BJ (cell line): ENCODE results near the gene WDR93. TPM values are rescaled to one million over a fixed set of nuclear protein-coding genes. Genes with fewer than 3 reads are reported as not detected.

ENCODE experiments used
- CTCF ChIA-PET: fragments of 350-600 bp; formaldehyde crosslinking; extraction: SDS; loops from one replicate; lab custom pipeline; 2021; ENCODE audit warnings: antibody characterized with exemption, inconsistent platforms; lab: Yijun Ruan, JAX
- POLR2A ChIA-PET: fragments of 300-600 bp; sonication (Branson Sonifier 250); formaldehyde crosslinking; extraction: SDS; loops from one replicate; lab custom pipeline; 2021; ENCODE audit warnings: antibody characterized with exemption; lab: Charles Lee
- DNase-seq: peaks from one replicate; pipeline ENCODE4 v3.0.0-alpha.2; 2011; ENCODE audit warnings: low read depth
- H3K27me3 ChIP-seq: 2 replicates; pipeline ENCODE4 v1.6.0; 2011; ENCODE audit warnings: low read length; ENCODE audit not compliant: control insufficient read depth, insufficient read depth
- H3K36me3 ChIP-seq: 2 replicates; pipeline ENCODE4 v1.5.1; 2011; ENCODE audit warnings: low read length; ENCODE audit not compliant: control insufficient read depth, insufficient read depth
- H3K4me3 ChIP-seq: 2 replicates; pipeline ENCODE4 v1.5.1; 2011; ENCODE audit warnings: low read depth, mild to moderate bottlenecking, control low read depth, low read length
- CTCF ChIP-seq: IDR thresholded peaks from 2 replicates; pipeline ENCODE4 v1.5.1; 2011; ENCODE audit warnings: low read depth, mild to moderate bottlenecking, control low read depth, inconsistent platforms, low read length, moderate library complexity; ENCODE audit not compliant: insufficient read depth
- polyA plus RNA-seq: library from polyadenylated mRNA; depleted of rRNA; stranded (reverse); fragments of >200 nt; gene quantifications from 2 replicates; pipeline ENCODE4 v1.2.3, GENCODE V29; 2011

The WDR93 gene
- polyA plus RNA-seq, 1 experiment, result 0.15 TPM

- Histone ChIP-seq H3K27me3 (peaks cover 2% of the 10 kb centered on the region), H3K36me3 (no peaks in the 10 kb centered on the region), H3K4me3 (peak overlapping the region; percentile 54)
- ChIA-PET POLR2A (no interaction called here), CTCF (interaction anchor here (0.7 to 7.2 kb wide), 12 partner anchors 10 to 142 kb away, joined by 3 to 47 read pairs (median 5); no protein-coding TSS in a partner anchor)
- TF ChIP-seq CTCF, result no peak
- DNase-seq, result no peak
These were observed 59.4 kb downstream of the WDR93 start for GRCh38 chr15:89749951-89750559.

DNA sequence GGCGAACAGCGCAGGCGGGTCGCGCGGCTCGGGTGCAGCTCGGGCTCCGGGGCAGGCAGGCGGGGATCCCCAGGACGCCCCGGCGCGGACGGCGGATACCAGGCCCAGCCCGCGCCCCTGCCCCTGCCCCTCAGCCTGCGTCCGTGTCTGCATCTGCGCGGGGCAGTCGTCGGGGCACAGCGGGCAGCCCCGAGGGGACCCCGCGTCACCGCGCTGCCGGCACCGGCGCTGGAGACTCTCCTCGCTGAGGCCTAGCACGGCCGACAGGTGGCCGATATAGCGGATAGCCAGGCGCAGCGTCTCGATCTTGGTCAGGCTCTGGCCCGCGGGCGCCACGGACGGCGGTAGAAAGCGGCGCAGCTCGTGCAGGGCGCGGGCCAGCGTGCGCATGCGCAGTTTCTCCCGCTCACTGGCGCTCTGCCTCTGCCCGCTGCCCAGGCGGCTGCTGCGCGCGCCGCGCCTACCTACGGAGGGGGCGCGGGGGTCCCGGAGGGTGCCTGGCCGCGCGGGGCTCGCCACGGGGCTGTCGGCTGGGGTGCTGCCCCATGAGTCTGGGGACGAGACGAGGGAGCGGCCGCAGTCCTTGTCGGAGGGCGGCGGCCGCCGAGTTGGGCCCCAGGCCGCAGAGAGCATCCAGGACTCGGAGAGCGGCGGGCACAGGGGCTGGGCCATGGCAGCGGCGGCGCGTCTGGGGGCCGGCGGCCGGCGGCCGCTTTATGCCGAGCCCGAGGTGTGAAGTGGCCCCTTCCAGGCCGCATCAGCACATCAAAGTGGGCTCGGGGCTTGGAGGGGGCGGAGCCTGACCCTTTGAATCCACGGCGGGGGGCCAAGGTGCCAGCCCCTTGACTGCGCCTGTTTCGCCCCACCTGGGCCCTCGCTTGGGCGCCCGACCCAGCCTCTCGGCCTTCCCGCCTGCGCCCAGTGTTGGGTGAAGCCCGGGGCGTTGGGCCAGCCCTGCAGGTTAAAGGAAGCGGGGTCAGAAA lies 60.2 kb downstream of the WDR93 start, which contains the start of gene MESP1:
TSS of gene MESP1 (minus strand) at position 690 of the 983 bp plus-strand sequence. CDS start at position 672, 18 bp downstream.
- DNase-seq, result peak; percentile 35
- Histone ChIP-seq H3K36me3 (no peaks in the 10 kb centered on the region), H3K4me3 (peak within 1 kb of the TSS; percentile 54), H3K27me3 (peaks cover 2% of the 10 kb centered on the region)
- CTCF ChIA-PET, result interaction anchor here (0.6 to 7.2 kb wide), 16 partner anchors 10 to 141 kb away, joined by 3 to 47 read pairs (median 4); no protein-coding TSS in a partner anchor
- peak; percentile 81 for TF ChIP-seq CTCF
- POLR2A ChIA-PET, result no interaction called here

DNA sequence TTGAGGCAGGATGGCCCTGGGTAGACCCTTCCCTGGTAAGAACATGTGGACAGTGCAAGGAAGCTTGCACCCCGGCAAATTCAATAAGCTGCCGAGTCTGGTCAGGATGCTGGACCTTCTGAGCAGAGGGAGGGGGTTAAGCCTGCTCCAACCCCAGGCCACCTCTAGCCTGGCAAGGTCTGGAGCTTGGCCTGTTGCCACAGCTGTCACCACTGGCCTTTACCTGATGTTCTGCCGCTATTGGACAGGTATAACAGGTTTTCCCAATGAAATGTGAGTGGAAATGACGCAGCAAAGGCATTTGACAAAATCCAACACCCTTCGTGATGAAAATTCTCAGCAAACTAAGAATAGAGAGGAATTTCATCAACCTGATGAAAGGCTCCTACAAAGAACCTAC lies 61.1 kb downstream of the WDR93 start:
- CTCF ChIA-PET, result interaction anchor here (1.2 to 7.2 kb wide), 5 partner anchors 9 to 140 kb away, joined by 3 to 47 read pairs (median 11); no protein-coding TSS in a partner anchor
- H3K36me3 ChIP-seq, result no peaks in the 10 kb centered on the region
- POLR2A ChIA-PET, result no interaction called here
- H3K27me3 ChIP-seq, result peaks cover 2% of the 10 kb centered on the region; the same call in 1 of the 2 replicates
- DNase-seq, result no peak
- no peak for TF ChIP-seq CTCF
- H3K4me3 ChIP-seq, result no peak overlapping the region

DNA sequence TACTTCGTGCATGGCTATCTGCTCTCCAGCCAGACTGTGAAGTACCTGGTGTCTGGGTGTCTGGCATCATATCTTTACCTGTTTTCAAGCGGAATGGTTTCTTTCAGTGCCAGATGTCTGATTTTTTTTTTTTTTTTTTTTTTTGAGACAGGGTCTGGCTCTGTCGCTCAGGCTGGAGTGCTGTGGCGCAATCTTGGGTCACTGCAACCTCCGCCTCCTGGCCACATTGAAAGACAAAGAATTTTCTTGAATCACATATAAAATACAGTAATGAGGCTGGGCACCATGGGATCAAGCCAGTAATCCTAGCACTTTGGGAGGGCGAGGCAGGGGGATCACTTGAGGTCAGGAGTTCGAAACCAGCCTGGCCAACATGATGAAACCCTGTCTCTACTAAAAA lies 63.2 kb downstream of the WDR93 start:
- POLR2A ChIA-PET, result interaction anchor here (0.5 to 0.6 kb wide), 2 partner anchors 70 to 129 kb away, joined by 4 to 5 read pairs; no protein-coding TSS in a partner anchor
- CTCF ChIA-PET, result interaction anchor here (1.3 to 10.8 kb wide), 5 partner anchors 9 to 134 kb away, joined by 5 to 221 read pairs (median 12); no protein-coding TSS in a partner anchor
- H3K27me3 ChIP-seq, result no peaks in the 10 kb centered on the region

More for the DNA sequence above, 63.2 kb downstream of the WDR93 start:
- no peak for DNase-seq
- no peak overlapping the region for H3K4me3 ChIP-seq
- no peak for TF ChIP-seq CTCF
- H3K36me3 ChIP-seq, result no peaks in the 10 kb centered on the region
